Subcutaneous abdominal adipose tissue (tissue), 5 donors: ENCODE results near the gene MAP1LC3C.

Source experiments
- H3K27ac ChIP-seq: one replicate; pipeline ENCODE4 v1.7.0; 2013; ENCODE audit warnings: low read depth, mild to moderate bottlenecking, inconsistent platforms, low read length, moderate library complexity
- H3K27me3 ChIP-seq, 5 donors: one replicate each; pipeline ENCODE4 v1.7.0; 2013; ENCODE audit warnings: low read length in 5 of 5, inconsistent platforms in 1 of 5; ENCODE audit not compliant: control insufficient read depth in 5 of 5, insufficient read depth in 4 of 5
- H3K36me3 ChIP-seq, 5 donors: one replicate each; pipeline ENCODE4 v1.7.0; 2013; ENCODE audit warnings: low read length in 5 of 5; ENCODE audit not compliant: control insufficient read depth in 5 of 5, insufficient read depth in 5 of 5
- H3K4me1 ChIP-seq, 5 donors: one replicate each; pipeline ENCODE4 v1.7.0; 2013; ENCODE audit warnings: low read length in 5 of 5, mild to moderate bottlenecking in 3 of 5, moderate library complexity in 1 of 5; ENCODE audit not compliant: control insufficient read depth in 5 of 5, insufficient read depth in 5 of 5
- H3K4me3 ChIP-seq, 5 donors: one replicate each; pipeline ENCODE4 v1.7.0; 2013; ENCODE audit warnings: low read length in 5 of 5, low read depth in 1 of 5
- H3K9ac ChIP-seq, 5 donors: one replicate each; pipeline ENCODE4 v1.7.0; 2013; ENCODE audit warnings: low read length in 5 of 5, mild to moderate bottlenecking in 4 of 5, moderate library complexity in 3 of 5
- H3K9me3 ChIP-seq, 5 donors: one replicate each; pipeline ENCODE4 v1.7.0; 2013; ENCODE audit warnings: low read length in 5 of 5; ENCODE audit not compliant: control insufficient read depth in 5 of 5
- donor health status: healthy.
- donor health status: healthy.
- donor health status: healthy.
- donor health status: healthy.
- donor health status: healthy.

Gene MAP1LC3C

GRCh38 chr1:242011894-242012660 is 13.2 kb upstream of the MAP1LC3C start:
- Histone ChIP-seq H3K4me1 (peaks cover 0 to 3% (median 0%) of the 10 kb centered on the region in 5 donors), H3K27ac (no peak overlapping the region), H3K36me3 (no peaks in the 10 kb centered on the region)

GRCh38 chr1:242008826-242009495 is 10.1 kb upstream of the MAP1LC3C start:
- H3K9me3 ChIP-seq: no peaks in the 10 kb centered on the region
- no peaks in the 10 kb centered on the region for H3K36me3 ChIP-seq
- H3K4me1 ChIP-seq: peaks cover 0 to 6% (median 0%) of the 10 kb centered on the region in 5 donors
- no peak overlapping the region for H3K27ac ChIP-seq
- H3K4me3 ChIP-seq: no peak overlapping the region
- no peak overlapping the region for H3K9ac ChIP-seq
- H3K27me3 ChIP-seq: no peaks in the 10 kb centered on the region

More at GRCh38 chr1:242011894-242012660, 13.2 kb upstream of the MAP1LC3C start:
- H3K4me3 ChIP-seq: no peak overlapping the region
- H3K9ac ChIP-seq: no peak overlapping the region
- no peaks in the 10 kb centered on the region for H3K27me3 ChIP-seq
- no peaks in the 10 kb centered on the region for H3K9me3 ChIP-seq

GRCh38 chr1:242006976-242007375 is 8.1 kb upstream of the MAP1LC3C start:
- Histone ChIP-seq H3K4me1 (peaks cover 1 to 10% (median 2%) of the 10 kb centered on the region in 5 donors), H3K9me3 (no peaks in the 10 kb centered on the region), H3K36me3 (no peaks in the 10 kb centered on the region), H3K27ac (no peak overlapping the region), H3K9ac (no peak overlapping the region), H3K27me3 (no peaks in the 10 kb centered on the region), H3K4me3 (no peak overlapping the region)

DNA sequence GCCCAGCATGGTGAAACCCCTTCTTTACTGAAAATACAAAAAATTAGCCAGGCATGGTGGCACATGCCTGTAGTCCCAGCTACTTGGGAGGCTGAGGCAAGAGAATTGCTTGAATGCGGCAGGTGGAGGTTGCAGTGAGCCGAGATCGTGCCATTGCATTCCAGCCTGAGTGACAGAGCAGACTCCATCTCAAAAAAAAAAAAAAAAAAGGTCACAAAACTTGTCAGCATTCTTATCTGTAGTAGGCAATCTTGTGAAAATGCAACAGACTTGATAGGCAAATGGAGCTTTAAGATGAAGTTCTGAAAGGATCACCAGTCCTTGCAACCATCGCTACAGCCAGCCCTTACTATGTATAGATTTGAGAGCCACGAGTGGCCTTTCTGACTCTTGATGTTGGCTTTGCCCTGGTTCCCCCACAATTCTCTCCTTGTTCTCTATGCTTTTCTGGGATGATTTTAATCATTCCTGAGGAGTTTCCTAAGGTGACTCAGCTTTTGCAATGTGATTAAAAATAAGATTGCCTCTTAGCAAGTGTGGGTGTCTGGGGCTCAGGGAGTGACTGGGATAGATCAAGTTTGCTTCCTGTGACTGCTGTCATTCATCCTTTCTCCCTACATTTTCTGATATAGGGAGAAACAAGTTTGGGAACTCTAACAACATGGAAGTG is 7.1 kb upstream of the MAP1LC3C start:
- H3K9me3 ChIP-seq: no peaks in the 10 kb centered on the region

GRCh38 chr1:242004751-242005495 is 6.0 kb upstream of the MAP1LC3C start:
- Histone ChIP-seq H3K4me1 (peaks cover 5 to 27% (median 11%) of the 10 kb centered on the region in 5 donors), H3K27ac (no peak overlapping the region), H3K4me3 (no peak overlapping the region), H3K9me3 (no peaks in the 10 kb centered on the region), H3K9ac (no peak overlapping the region), H3K36me3 (no peaks in the 10 kb centered on the region), H3K27me3 (no peaks in the 10 kb centered on the region)

More for the DNA sequence above, 7.1 kb upstream of the MAP1LC3C start:
- no peak overlapping the region for H3K9ac ChIP-seq
- H3K4me3 ChIP-seq: no peak overlapping the region
- H3K27ac ChIP-seq: no peak overlapping the region
- peaks cover 5 to 17% (median 7%) of the 10 kb centered on the region in 5 donors for H3K4me1 ChIP-seq
- H3K36me3 ChIP-seq: no peaks in the 10 kb centered on the region
- H3K27me3 ChIP-seq: no peaks in the 10 kb centered on the region

DNA sequence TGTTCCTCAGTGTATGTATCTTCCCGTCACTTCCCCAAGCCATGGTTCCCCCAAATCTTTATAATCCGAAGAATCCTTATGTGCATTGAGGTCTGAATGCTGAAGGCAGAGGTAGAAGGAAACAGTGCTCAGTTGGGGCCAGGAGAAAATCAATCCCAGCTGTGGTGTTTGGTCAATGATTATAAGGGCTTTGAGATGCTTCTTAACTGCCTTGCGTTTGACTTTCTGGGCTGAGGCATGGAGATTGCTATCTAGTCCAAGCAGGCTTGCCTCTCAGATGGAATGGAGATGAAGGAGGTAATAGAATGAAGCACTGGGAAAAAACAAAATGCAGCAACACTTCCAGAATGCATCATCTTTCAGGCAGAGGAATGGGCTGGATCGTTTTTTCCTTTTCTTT is 3.6 kb upstream of the MAP1LC3C start:
- H3K27me3 ChIP-seq: no peaks in the 10 kb centered on the region
- H3K4me3 ChIP-seq: no peak overlapping the region
- peaks cover 5 to 46% (median 26%) of the 10 kb centered on the region in 5 donors for H3K4me1 ChIP-seq
- no peak overlapping the region for H3K9ac ChIP-seq
- H3K36me3 ChIP-seq: no peaks in the 10 kb centered on the region
- no peaks in the 10 kb centered on the region for H3K9me3 ChIP-seq
- no peak overlapping the region for H3K27ac ChIP-seq

- Histone ChIP-seq H3K4me3 (no peak overlapping the region), H3K9me3 (no peaks in the 10 kb centered on the region), H3K36me3 (no peaks in the 10 kb centered on the region), H3K27ac (no peak overlapping the region), H3K4me1 (peaks cover 5 to 46% (median 26%) of the 10 kb centered on the region in 5 donors), H3K9ac (no peak overlapping the region), H3K27me3 (no peaks in the 10 kb centered on the region)
Measured at GRCh38 chr1:242002072-242002471, 3.2 kb upstream of the MAP1LC3C start.

DNA sequence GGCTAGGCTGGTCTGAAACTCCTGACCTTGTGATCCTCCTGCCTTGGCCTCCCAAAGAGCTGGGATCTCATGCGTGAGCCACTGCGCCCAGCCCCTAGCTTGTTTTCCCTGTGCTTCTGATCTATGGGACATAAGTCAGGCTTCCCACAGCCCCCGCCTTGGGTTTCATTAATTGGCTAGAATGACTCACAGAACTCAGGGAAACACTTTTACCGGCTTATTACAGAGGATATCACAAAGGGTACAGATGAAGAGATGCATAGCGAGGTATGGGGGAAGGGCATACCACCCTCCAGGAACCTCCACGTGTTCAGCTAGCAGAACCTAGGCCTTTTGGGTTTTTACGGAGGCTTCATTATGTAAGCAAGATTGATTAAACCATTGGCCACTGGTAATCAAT is 1.5 kb upstream of the MAP1LC3C start:
- peaks cover 5 to 46% (median 26%) of the 10 kb centered on the region in 5 donors for H3K4me1 ChIP-seq
- H3K27ac ChIP-seq: no peak overlapping the region
- no peaks in the 10 kb centered on the region for H3K27me3 ChIP-seq
- no peak overlapping the region for H3K9ac ChIP-seq
- no peaks in the 10 kb centered on the region for H3K9me3 ChIP-seq
- peaks cover 0 to 2% (median 0%) of the 10 kb centered on the region in 5 donors for H3K36me3 ChIP-seq
- H3K4me3 ChIP-seq: no peak overlapping the region

DNA sequence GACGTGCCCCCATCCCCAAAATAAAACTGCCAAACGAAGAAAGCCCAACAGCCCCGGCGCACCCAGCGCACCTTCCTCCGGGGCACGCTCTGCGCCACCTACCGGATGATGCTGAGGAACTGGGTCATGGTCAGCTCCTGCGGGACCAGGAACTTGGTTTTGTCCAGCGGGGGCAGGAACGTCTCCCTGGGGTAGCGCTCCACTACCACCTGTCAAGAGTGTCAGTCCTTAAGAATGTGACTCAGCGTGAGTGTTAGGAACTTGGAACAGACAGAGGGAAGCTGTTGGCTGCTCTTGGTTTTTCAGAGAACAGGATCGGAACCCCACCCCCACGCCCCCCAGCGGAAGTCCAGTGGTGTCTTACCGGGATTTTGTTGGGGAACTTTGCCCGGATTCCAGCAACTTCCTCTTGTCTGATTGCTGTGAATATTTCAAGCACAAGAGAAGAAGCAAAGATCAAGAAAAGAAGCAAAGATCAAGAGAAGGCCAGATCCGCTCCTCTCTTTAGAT is 431 bp downstream of the MAP1LC3C start:
- H3K9me3 ChIP-seq: no peaks in the 10 kb centered on the region
- H3K36me3 ChIP-seq: peaks cover 0 to 2% (median 0%) of the 10 kb centered on the region in 5 donors
- peak overlapping the region; percentile 86 for H3K27ac ChIP-seq
- peak overlapping the region in 4 of 5 donors; percentile 53 to 76 (median 63) for H3K9ac ChIP-seq
- no peaks in the 10 kb centered on the region for H3K27me3 ChIP-seq
- H3K4me3 ChIP-seq: peak overlapping the region; percentile 58 to 81 (median 62)
- peaks cover 5 to 43% (median 26%) of the 10 kb centered on the region in 5 donors for H3K4me1 ChIP-seq
